CMK (cell line): Measurements from ENCODE around the gene ACAP3.

Experiments used
- DNase-seq: peaks from one replicate; pipeline ENCODE4 v3.0.0-alpha.2; 2010; ENCODE audit warnings: low read depth

Gene ACAP3

DNA sequence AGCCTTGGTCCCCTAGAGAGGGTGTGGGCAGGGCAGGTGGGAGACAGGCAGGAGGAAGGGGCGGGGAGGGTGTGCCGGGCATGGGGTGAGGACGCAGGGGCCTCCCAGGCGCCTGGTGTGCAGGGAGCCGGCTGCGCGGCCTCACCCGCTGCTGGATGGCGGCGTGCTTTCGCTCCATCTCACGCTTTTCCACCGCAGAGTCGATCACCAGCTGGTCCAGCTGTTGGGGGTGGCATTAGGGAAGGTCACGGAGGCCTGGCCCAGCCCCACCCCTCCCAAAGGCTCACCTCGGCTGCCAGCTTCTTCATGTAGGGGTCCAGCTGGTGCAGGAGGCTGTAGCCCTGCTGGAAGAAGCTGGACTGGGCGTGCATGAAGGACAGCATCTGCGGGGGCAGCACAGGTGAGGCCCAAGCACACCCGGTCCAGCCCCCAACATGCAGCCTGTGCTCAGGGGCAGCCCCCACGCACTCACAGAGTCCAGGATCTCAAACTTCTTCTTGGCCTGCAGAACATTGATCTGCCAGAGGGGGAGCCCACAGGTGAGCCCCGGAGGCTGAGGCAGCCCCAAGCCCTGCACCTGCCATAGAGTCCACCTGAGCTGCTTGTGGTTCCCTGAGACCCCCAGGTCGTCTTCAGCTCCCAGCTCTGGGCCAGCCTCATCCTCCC, 7.9 kb downstream of the ACAP3 start:
- no peak for DNase-seq

DNA sequence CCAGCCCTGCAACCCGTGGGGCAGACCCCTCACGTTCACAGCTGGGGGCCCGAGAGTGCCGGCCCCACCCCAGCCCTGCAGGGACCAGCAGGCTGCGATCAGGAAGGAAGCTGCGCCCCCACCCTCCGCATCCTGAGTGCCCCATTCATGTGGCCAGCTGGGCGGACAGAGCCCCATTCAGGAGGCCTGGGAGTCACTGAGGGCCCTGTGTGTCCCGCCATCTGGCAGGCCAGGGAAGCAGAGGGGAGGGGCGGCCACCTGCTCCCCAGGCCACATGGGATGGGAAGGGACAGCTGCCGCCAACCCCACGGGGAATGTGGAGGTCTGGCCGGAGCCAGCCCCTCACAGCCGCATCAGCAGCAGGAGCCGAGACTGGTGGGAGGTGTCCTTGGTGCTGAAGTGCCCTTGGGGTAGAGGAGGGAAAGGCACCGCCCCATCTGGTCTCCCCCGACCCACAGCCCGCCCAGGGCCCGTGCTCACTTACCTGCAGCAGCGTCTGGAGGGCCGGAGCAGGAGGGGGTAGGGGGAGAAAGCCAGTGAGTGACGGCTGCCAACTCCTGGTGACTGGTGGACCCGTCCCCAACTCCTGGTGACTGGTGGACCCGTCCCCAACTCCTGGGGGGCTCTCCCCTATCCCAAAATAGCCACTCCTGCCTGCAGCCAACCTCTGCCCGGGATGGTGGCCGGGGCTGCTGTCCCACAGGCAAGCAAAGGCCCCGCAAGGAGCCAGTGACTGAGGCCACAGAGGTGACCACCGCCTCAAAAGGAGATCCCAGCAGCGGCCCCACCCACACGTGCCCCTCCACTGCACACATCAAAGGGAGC, 8.7 kb downstream of the ACAP3 start:
- no peak for DNase-seq

DNA sequence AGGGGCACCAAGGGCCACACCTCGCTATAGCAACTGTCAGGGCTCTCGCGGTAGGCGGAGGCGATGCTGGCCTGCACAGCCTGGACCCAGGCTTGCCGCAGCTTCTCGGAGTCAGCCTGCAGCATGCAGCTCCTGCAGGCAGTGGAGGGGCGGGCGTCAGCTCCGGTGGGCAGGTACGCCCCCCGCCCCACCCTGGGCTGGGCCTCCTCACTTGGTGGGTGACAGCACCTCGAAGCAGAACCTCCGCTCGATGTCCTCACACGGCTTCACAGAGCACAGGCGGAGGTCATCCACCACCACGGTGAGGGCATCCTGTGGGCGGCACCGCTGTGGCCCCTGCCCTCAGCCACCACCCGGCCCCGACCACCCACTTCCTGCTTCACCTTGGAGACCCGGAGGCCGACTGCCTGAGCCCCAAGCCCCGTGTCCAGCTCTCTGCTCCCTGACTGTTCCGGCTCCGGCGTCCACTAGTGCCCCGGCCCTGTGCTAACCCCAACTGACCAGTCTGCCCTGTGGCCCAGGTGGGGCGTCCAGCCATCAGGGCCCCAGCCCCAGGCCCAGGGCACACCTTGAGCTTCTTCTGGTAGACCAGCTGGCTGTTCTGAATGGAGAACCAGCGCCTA, 9.8 kb downstream of the ACAP3 start:
- no peak for DNase-seq

DNA sequence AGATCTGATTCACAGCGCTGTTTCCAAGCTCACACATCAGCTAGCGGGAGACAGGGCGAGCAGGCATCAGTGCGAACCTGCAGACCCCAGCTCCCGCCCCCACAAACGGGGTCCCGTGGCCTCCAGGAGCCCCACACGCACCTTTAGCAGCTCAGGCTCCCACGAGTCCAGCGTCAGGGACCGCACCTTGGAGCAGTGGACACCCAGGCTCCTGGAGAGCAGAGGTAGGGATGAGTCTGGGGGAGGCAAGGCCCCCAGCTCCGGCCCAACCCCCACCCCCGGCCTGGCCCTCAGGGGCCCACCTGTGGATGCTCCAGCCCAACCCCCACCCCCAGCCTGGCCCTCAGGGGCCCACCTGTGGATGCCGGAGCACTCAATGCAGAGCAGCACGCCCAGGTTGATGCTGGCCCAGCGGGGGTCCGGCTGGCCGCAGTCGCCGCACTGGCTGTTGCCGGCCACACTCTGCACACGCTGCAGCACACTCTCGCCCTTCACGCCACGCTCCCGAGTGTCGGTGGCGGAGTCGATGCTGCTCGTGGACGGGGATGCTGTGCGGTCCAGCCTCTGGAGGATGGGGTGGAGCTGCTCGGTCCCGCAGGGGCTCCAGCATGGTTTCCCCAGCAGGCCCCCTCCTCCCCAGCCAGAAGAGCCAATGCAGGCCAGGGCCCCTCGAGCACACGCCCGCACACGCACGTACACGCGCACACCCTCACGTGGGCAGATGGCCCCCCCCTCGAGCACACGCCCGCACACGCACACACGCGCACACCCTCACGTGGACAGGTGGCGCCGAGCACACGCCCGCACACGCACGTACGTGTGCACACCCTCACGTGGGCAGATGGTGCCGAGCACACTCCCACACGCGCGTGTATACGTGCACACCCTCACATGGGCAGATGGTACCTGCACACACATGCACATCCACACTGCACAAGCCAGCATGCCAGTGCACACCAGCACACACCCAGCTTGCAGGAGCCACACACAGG, 11.4 kb downstream of the ACAP3 start:
- no peak for DNase-seq

DNA sequence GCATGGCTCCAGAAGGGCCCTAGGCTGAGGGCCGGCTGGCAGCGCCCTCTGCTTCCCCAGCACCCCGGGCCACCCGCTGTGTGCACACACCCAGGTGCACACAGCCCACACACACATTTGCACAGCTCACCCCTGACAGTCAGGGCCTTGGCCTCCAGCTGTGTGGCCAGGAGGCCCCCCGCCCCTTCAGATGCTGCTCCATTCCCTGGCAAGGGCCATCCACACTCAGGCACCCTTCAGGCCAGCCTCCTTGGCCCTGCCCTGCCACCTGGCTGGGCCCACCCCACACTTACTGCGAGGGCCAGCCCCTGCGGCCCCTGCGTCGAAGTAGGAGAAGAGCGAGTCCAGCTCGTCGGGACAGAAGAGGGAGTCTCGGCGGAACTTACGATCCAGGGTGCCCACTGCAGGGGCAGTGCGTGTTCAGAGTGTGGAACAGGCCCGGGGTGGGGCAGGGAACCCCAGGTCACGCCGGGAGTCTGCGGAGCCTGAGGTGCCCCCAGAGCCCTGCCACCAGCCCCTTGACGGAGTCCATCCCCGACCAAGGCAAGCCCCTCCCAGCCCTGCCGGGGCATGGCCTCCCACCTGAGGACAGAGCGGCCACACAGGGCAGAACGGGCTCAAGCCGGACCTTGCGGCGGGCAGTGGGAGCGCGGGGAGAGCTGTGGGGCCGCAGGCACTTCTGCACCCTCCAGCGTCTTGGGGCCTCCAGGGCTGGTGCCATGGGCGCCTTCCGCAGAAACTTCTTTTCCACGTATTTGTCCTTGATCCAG, 12.4 kb downstream of the ACAP3 start:
- no peak for DNase-seq

DNA sequence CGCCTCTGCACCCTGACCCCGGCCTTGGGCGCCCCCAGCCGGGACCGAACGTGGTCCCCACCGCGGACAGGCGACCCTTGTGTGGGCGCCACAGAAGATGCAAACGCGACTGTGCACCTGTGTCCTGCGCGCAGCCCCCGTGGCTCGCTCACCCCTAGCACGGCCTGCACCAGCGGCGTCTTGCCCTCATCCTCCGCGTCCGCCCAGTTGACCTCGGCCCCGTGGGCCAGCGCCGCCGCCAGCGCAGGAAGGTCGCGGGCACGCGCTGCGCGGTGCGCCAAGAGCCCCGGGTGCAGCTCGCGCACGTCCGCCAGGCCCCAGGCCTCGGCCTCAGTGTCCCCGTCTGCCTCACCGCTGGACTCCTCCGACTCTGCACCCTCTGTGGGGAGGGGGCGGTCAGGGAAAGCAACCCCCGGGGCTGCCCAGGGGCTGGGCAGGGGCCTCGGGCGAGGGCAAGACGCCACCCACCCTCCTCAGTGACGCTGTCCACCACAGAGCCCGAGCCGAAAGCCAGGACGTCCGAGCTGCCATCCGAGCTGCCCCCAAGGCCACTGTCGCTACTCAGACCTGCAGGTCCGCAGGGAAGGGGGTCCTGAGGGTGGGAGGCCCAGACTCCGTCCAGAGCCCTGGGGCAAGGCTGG, 13.4 kb downstream of the ACAP3 start:
- no peak for DNase-seq

DNA sequence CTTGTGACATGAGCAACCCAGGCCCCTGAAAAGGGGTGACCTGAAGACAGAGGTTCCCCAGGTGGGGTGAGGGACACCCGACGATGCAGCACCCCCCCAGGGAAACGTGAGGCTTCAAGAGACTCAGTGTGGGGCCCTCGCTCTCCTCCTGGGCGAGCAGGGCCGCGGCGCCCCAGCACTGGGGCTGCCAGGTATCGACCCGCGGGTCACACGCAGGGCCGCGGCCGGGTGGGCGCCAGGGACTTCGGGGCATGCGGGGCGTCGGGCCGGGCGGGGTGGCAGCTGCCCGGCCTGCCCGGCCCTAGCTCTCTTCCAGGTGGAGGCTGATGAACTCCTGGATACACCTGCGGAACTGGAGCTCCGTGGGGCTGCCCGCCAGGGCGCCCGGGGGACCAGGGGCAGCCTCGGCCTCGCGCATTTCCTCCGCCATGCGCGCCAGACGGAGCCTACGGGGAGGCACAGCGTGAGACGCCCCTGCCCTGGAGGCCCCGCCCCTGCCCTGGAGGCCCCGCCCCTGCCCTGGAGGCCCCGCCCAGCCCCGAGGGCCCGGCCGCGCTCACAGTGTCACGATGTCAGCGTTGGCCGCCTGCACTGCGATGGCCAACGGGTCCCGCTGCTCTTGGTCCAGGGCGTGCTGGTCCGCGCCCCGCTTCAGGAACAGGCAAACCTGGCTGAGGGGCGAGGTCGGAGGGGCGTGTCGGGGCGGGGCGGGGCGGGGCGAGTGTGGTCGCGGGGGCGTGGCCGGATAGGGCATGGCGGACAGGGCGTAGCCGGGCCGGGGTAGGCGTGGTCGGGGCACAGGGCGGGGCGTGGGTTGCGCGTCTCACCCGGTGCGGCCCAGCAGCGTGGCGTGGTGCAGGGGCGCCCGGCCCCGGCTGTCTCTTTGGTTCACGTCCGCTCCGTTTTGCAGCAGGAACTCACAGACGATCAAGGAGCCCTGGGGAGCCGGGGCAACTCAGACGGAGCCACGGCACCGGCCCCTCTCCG, 14.2 kb downstream of the ACAP3 start:
- DNase-seq = no peak

DNA sequence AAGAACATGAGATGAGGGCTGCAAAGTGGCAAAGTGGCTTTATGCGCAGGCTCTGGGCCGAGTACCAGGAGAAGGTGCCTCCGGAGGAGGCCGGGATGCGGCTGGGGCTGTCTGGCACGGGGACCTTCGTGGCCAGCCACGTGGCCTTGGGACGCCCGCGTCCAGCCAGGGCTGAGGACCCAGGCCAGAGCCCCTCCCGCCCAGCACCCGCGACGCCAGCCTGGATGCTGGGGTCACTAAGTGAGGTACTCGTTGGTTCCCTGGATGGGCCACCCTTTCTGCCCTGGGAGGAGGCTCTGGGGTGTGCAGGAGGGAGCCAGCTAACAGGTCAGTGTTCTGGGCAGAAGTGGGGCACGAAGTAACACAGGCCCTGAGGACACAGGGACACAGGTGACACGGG, 14.9 kb downstream of the ACAP3 start:
- DNase-seq = no peak

DNA sequence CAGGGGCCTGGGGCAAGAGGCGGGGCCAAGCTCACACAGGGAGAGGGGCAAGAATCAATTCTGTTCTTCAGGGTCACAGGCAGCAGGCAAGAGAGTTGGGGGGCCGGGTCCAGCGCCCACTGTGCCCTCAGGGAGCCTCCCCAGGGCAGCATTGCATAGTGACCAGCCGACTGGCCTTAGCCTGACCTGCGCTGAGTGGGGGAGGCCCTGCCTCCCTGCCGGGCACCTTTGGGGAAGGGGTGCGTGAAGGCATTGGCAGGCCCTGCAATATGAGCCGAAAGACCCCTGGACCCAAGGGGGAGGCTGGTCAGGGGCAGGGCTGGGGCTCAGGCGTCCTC, 15.3 kb downstream of the ACAP3 start:
- DNase-seq = no peak

DNA sequence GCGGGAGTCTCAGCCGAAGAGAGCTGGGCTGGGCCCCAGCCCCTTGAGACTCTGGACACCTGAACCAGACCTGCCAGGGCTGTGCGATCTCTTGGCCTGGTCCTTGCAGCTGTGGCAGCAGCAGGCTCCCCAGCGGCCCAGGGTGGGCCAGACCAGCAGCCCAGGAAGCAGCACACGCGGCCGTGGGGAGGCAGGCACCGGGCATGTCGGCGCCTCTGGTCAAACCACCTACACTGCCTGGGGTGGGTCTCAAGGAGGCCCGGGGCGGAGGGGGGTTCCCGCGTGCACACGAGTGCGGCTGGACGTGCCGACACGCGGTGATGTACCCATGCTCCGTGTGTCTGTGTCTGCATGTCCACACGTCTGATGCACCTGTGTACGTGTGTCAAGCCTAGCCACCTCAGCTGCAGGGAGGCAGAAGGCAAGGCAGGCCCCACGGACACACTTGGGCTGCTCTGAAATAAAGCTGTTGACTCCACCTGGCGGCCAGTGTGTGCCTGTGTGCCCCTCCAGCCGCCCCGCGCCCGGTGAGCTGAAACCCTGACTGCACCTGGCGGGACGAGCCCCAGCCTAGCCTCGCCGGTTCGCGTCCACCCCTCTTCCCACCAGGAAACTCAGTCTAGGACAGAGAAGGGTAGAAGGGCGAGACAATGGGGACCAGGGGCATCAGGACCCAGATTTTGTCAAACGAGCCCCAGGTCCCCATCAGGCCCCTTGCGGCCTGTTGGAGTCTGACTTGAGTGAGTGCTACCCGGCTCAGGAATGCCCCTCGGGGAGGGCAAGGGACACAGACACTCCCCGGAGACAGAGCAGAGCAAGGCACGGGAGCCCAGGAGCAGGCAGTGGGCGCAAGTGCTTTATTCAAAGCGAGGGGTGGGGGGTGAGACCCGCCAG, 15.9 kb downstream of the ACAP3 start:
- DNase-seq = no peak

DNA sequence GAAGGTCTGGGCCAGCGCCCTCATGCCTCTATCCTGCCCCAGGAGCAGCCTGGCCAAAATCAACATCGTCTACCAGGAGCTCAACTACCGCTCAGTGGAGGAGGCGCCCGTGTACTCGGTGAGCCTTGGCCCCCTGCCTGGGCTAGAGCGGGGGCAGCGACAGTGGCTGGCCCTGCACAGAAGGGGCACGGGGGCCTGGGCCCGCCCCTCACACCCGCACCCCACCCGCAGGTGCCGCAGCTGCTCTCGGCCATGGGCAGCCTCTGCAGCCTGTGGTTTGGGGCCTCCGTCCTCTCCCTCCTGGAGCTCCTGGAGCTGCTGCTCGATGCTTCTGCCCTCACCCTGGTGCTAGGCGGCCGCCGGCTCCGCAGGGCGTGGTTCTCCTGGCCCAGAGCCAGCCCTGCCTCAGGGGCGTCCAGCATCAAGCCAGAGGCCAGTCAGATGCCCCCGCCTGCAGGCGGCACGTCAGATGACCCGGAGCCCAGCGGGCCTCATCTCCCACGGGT, 16.7 kb downstream of the ACAP3 start:
- no peak for DNase-seq

DNA sequence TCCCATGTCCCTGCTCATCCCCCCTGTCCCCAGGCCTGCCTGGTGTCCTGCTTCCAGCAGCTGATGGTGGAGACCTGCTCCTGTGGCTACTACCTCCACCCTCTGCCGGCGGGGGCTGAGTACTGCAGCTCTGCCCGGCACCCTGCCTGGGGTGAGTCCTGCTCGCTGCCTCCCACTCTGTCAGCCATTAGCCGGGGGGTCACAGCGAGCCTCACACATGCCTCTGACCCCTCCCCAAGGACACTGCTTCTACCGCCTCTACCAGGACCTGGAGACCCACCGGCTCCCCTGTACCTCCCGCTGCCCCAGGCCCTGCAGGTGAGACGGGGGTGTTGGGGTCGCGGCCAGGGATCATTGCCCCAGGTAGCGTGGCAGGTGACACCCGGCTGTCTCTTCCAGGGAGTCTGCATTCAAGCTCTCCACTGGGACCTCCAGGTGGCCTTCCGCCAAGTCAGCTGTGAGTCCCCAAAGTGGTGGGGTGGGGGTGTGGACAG, 17.4 kb downstream of the ACAP3 start:
- no peak for DNase-seq

DNA sequence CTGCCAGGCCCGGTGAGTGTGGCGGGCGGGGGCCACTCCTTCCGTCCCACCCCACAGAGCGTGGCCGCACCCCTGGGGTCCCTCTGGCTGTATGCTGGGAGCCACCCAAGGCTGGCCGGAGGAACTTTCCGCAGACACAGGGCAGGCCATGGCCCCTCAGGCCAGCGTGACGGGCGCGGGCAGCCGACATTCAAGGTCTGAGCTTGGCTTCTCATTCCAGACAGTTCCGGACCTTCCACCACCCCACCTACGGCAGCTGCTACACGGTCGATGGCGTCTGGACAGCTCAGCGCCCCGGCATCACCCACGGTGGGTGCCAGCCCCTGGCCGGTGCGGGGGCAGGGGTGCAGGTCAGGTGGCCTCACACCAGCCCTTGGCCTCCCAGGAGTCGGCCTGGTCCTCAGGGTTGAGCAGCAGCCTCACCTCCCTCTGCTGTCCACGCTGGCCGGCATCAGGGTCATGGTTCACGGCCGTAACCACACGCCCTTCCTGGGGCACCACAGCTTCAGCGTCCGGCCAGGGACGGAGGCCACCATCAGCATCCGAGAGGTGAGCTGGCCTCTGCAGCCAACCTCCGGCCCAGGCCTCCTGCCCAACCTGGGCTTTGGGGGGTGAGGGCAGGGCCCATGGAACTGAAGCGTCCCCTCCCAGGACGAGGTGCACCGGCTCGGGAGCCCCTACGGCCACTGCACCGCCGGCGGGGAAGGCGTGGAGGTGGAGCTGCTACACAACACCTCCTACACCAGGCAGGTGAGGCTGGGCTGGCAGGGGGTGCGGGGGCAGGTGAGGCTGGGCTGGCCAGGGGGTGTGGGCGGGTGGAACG, 20.2 kb downstream of the ACAP3 start:
- DNase-seq = no peak

DNA sequence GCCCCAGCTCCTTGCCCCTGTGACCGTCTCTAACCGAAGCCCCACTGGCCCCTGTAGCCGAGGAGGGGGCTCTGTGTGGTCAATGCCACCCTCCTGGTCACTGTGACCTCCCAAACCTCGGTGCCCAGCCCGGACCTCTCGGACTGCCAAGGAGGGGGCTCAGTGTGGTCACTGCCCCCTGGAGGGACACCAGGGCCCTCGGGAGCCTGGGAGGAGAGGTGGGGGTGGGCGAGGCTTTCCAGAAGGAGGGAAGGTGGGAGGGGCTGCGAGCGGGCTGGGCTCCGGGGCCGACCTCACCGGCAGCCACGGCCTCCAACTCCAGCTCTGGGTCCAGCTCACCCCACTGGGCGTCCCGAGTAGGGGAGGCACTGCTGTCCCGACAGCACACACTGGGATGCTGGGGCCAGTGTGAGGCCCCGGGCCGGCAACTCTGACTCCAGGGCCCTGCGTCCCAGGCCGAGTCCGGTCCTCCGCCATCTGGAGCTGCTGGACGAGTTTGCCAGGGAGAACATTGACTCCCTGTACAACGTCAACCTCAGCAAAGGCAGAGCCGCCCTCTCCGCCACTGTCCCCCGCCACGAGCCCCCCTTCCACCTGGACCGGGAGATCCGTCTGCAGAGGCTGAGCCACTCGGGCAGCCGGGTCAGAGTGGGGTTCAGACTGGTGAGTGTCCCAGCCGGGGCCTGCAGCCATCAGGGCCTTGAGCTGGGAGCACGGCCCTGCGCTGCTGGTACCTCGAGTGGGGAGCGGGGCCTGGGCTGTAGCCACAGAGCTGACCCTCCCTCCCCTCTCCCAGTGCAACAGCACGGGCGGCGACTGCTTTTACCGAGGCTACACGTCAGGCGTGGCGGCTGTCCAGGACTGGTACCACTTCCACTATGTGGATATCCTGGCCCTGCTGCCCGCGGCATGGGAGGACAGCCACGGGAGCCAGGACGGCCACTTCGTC, 21.1 kb downstream of the ACAP3 start:
- DNase-seq = no peak

DNA sequence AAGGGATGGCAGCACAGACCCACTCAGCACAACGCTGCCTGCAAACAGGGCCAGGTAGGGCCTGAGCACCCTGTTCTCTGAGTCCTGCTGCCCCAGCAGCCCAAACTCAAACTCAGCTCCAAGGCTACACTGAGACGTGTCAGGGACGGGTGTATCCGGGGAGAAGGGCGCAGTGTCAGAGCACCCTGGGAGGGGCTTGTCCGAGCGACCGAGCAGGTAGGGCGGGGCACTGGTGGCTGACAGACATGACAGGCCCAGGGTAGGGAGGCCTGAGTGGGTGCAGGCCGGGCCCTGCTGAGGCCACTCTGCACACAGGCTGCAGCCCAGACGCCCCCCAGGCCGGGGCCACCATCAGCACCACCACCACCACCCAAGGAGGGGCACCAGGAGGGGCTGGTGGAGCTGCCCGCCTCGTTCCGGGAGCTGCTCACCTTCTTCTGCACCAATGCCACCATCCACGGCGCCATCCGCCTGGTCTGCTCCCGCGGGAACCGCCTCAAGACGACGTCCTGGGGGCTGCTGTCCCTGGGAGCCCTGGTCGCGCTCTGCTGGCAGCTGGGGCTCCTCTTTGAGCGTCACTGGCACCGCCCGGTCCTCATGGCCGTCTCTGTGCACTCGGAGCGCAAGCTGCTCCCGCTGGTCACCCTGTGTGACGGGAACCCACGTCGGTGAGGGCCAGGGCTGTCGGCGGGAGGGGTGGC, 22.0 kb downstream of the ACAP3 start:
- DNase-seq = no peak
